ENCODE data around the gene SLC45A3.
A peak's percentile ranks its signal among the peaks of the same experiment; 100 is the strongest.

SLC45A3 gene

GRCh38 chr1:205631768-205632668 lies 48.3 kb downstream of the SLC45A3 start, which contains the start of gene ELK4 (continued):
- peak; percentile 82 for TF ChIP-seq ZBTB11 (tag by site-specific recombination; conservative IDR thresholded peaks at IDR 0.05; ENCODE audit: low read depth)
- TF ChIP-seq ZNF394 (tag by site-specific recombination; IDR thresholded peaks at IDR 0.05; ENCODE audit: borderline replicate concordance), result peak; percentile 58
- TF ChIP-seq ZNF398 (tag by site-specific recombination; IDR thresholded peaks at IDR 0.05), result 0 out of 2 replicates have a peak, but pooled peaks have one; percentile 22
- peak; percentile 73 for TF ChIP-seq ZSCAN30 (tag by site-specific recombination; IDR thresholded peaks at IDR 0.05)
- TF ChIP-seq ZBTB17 (tag by site-specific recombination; IDR thresholded peaks at IDR 0.05), result peak; percentile 55
- no peak for TF ChIP-seq ZNF621 (tag by site-specific recombination; IDR thresholded peaks at IDR 0.05)

GRCh38 chr1:205631010-205631767 lies 49.1 kb downstream of the SLC45A3 start:
- no peaks in the 10 kb centered on the region for H3K4me1 ChIP-seq (ENCODE audit: control insufficient read depth, insufficient read depth, low read length)
- peak overlapping the region; percentile 83 for H3K4me3 ChIP-seq (ENCODE audit: low read depth, low read length)
- ChIA-PET POLR2A (interaction anchor here (0.6 to 2.4 kb wide), 15 partner anchors 8 to 346 kb away, joined by 3 to 15 read pairs (median 4); partner anchors contain the start of genes NUCKS1 and SLC45A3), CTCF (interaction anchor here (0.6 to 6.2 kb wide), 14 partner anchors 25 to 1164 kb away, joined by 3 to 54 read pairs (median 6); no protein-coding TSS in a partner anchor)
- H3K9me3 ChIP-seq (ENCODE audit: control insufficient read depth, insufficient read depth, low read depth, low read length), result no peaks in the 10 kb centered on the region
- no peaks in the 10 kb centered on the region for H3K36me3 ChIP-seq (ENCODE audit: control insufficient read depth in 2 of 2, insufficient read depth in 1 of 2, low read length in 2 of 2)
- H3K27ac ChIP-seq (ENCODE audit: extremely low read depth, low read depth, low read length), result peak overlapping the region; percentile 97
- TF ChIP-seq KLF9 (tag by site-specific recombination; IDR thresholded peaks at IDR 0.05; ENCODE audit: low read depth) (peak; percentile 52; the same call in 1 of the 2 replicates), ZNF133 (tag by site-specific recombination; IDR thresholded peaks at IDR 0.05) (no peak), ZNF600 (tag by site-specific recombination; IDR thresholded peaks at IDR 0.05) (peak; percentile 80), ZNF518A (tag by site-specific recombination; conservative IDR thresholded peaks at IDR 0.05; ENCODE audit: low read depth) (0 out of 2 replicates have a peak, but pooled peaks have one; percentile 18), ZNF148 (tag by site-specific recombination; IDR thresholded peaks at IDR 0.05; ENCODE audit: borderline replicate concordance) (no peak), ZNF544 (tag by site-specific recombination; IDR thresholded peaks at IDR 0.05) (no peak), ZIC2 (tag by site-specific recombination; IDR thresholded peaks at IDR 0.05) (peak; percentile 62; the same call in 1 of the 2 replicates), ZFP69B (tag by site-specific recombination; IDR thresholded peaks at IDR 0.05) (peak; percentile 53; the same call in 1 of the 2 replicates), ZNF280D (tag by site-specific recombination; IDR thresholded peaks at IDR 0.05) (no peak), ZNF558 (tag by site-specific recombination; IDR thresholded peaks at IDR 0.05) (no peak)
